ENCODE data around the gene PIAS4. TPM values are rescaled to one million over a fixed set of nuclear protein-coding genes. Genes with fewer than 3 reads are reported as not detected.

Gene PIAS4
- total and polyA plus RNA-seq, 2 of the 13 experiments (the other 11 are each of a cell fraction or from before 2014, with no cell fraction given), result 9.0 to 20.1 TPM

- TF ChIP-seq PLRG1 (conservative IDR thresholded peaks at IDR 0.05), result no peak
- TF ChIP-seq ZBTB25 (CRISPR knock-in tag; IDR thresholded peaks at IDR 0.05), result no peak
- no peak for TF ChIP-seq MYPOP (CRISPR knock-in tag; IDR thresholded peaks at IDR 0.05)
- peak; percentile 74 for TF ChIP-seq AGO2 (optimal IDR thresholded peaks at IDR 0.05; ENCODE audit: low read depth, low read length)
- TF ChIP-seq TBL1XR1 (IDR thresholded peaks at IDR 0.05; ENCODE audit: borderline replicate concordance, low read length, partially characterized antibody), result no peak
- no peak for TF ChIP-seq GPBP1L1 (CRISPR knock-in tag; IDR thresholded peaks at IDR 0.05)
- TF ChIP-seq ZNF513 (CRISPR knock-in tag; conservative IDR thresholded peaks at IDR 0.05), result no peak
- TF ChIP-seq ATF5 (CRISPR knock-in tag; IDR thresholded peaks at IDR 0.05; ENCODE audit: low read depth), result no peak
- WGBS (ENCODE audit: low lambda C conversion rate), result 90% methylated on average over 9 of the region's 34 CpGs
- in situ Hi-C loops (cut with HindIII; ENCODE audit: extremely low pct_ligation_motif_present, low pct_unique_long_range_greater_than_20kb), result no loop called here
- Histone ChIP-seq H4K20me1 (ENCODE audit: insufficient read depth, low read length) (no peaks in the 10 kb centered on the region), H3K4me3 (replicated peaks in 1 of 3; ENCODE audit: insufficient read depth in 1 of 3, low read depth in 2 of 3, low read length in 3 of 3) (no peak overlapping the region), H3K4me1 (ENCODE audit: insufficient read depth, low read length) (no peaks in the 10 kb centered on the region), H2AFZ (ENCODE audit: low read length) (no peak overlapping the region), H3K27me3 (ENCODE audit: control insufficient read depth in 1 of 2, insufficient read depth in 2 of 2, low read length in 2 of 2) (no peaks in the 10 kb centered on the region), H3K9ac (ENCODE audit: insufficient read depth, low read depth, low read length) (no peak overlapping the region), H3K36me3 (replicated peaks in 1 of 2; ENCODE audit: control insufficient read depth in 1 of 2, insufficient read depth in 2 of 2, low read length in 2 of 2) (peaks cover 17 to 24% of the 10 kb centered on the region in 2 experiments; a peak in 4 of 5 replicates), H3K9me3 (ENCODE audit: low read length) (no peaks in the 10 kb centered on the region), H3K4me2 (ENCODE audit: low read depth, low read length) (no peak overlapping the region), H3K27ac (ENCODE audit: extremely low read length, insufficient read depth, low read length) (no peak overlapping the region), H3K79me2 (ENCODE audit: insufficient read depth, low read length) (no peaks in the 10 kb centered on the region)
- intact Hi-C loops (cut with micrococcal nuclease; ENCODE audit: unreplicated experiment), result no loop called here
- DNase-seq (ENCODE audit: low spot score) (no peak), ATAC-seq (no peak), FAIRE-seq (no peak)
- CTCF ChIA-PET (ENCODE audit: low intra/inter-chr PET ratio, low total read pairs), result no interaction called here
- BruUV-seq (replicated peaks), result no TSS peak
- POLR2A ChIA-PET, result interaction anchor here (1.4 to 2.4 kb wide), 2 partner anchors 18 to 24 kb away, joined by 5 read pairs; no protein-coding TSS in a partner anchor
Measured at GRCh38 chr19:4034048-4035017, 26.8 kb downstream of the PIAS4 start.

Measured in HepG2 (cell line).